ENCODE results near the gene DTNA. TPM values are rescaled to one million over a fixed set of nuclear protein-coding genes. Genes with fewer than 3 reads are reported as not detected.

DTNA gene
- total RNA-seq, 1 donor from 2014 or later: 54.9 TPM

- no peak for DNase-seq
Observed at GRCh38 chr18:34859496-34859895, 149.4 kb downstream of the DTNA start.

- no peak for DNase-seq
Observed at GRCh38 chr18:34862561-34862960, 152.5 kb downstream of the DTNA start.

- DNase-seq: no peak
Observed at GRCh38 chr18:34863702-34864101, 153.6 kb downstream of the DTNA start.

- no peak for DNase-seq
Observed at GRCh38 chr18:34864836-34865497, 154.9 kb downstream of the DTNA start.

GRCh38 chr18:34866310-34866709 is 156.2 kb downstream of the DTNA start:
- no peak for DNase-seq

- no peak for DNase-seq
Observed at GRCh38 chr18:34866739-34867138, 156.6 kb downstream of the DTNA start.

- DNase-seq: no peak
Observed at GRCh38 chr18:34867520-34867919, 157.4 kb downstream of the DTNA start.

- DNase-seq: no peak
Observed at GRCh38 chr18:34870555-34871310, 160.6 kb downstream of the DTNA start.

GRCh38 chr18:34871435-34871834 is 161.3 kb downstream of the DTNA start:
- DNase-seq: no peak

GRCh38 chr18:34872066-34872465 is 162.0 kb downstream of the DTNA start:
- DNase-seq: no peak

GRCh38 chr18:34873986-34874580 is 164.0 kb downstream of the DTNA start:
- no peak for DNase-seq

GRCh38 chr18:34875150-34875549 is 165.1 kb downstream of the DTNA start:
- DNase-seq: no peak

GRCh38 chr18:34880403-34880802 is 170.3 kb downstream of the DTNA start:
- DNase-seq: no peak

- DNase-seq: no peak
Observed at GRCh38 chr18:34880882-34881834, 171.1 kb downstream of the DTNA start.

GRCh38 chr18:34884436-34884835 is 174.3 kb downstream of the DTNA start:
- DNase-seq: no peak

GRCh38 chr18:34886177-34886576 is 176.1 kb downstream of the DTNA start:
- no peak for DNase-seq

- no peak for DNase-seq
Observed at GRCh38 chr18:34887881-34888580, 177.9 kb downstream of the DTNA start.

- no peak for DNase-seq
Observed at GRCh38 chr18:34890486-34891085, 180.5 kb downstream of the DTNA start.

GRCh38 chr18:34892379-34892778 is 182.3 kb downstream of the DTNA start:
- DNase-seq: no peak

- no peak for DNase-seq
Observed at GRCh38 chr18:34893239-34893638, 183.1 kb downstream of the DTNA start.

GRCh38 chr18:34901299-34901698 is 191.2 kb downstream of the DTNA start:
- DNase-seq: no peak
